Liver (tissue), 9 donors: ENCODE measurements around the gene GALR2. TPM values are rescaled to one million over a fixed set of nuclear protein-coding genes. Genes with fewer than 3 reads are reported as not detected.

Experiments
- DNase-seq: peaks from one replicate; pipeline ENCODE4 v3.0.0-alpha.2; 2017; ENCODE audit warnings: low spot score
- H3K27ac ChIP-seq, 2 donors: one replicate each; pipeline ENCODE4 v1.7.0; 2013; ENCODE audit warnings: inconsistent platforms in 2 of 2, low read length in 2 of 2, control low read depth in 1 of 2, low read depth in 1 of 2, mild to moderate bottlenecking in 1 of 2
- H3K27me3 ChIP-seq, 4 donors: one replicate each; pipeline versions ENCODE4 v1.6.1 to v1.7.0; 2013; ENCODE audit warnings: low read length in 3 of 4, inconsistent platforms in 1 of 4, mild to moderate bottlenecking in 1 of 4, moderate library complexity in 1 of 4; ENCODE audit not compliant: control insufficient read depth in 4 of 4, insufficient read depth in 4 of 4
- H3K36me3 ChIP-seq, 4 donors: one replicate each; pipeline versions ENCODE4 v1.6.1 to v1.7.0; 2013; ENCODE audit warnings: low read length in 3 of 4, mild to moderate bottlenecking in 3 of 4, low read depth in 1 of 4, moderate library complexity in 1 of 4; ENCODE audit not compliant: control insufficient read depth in 4 of 4, insufficient read depth in 3 of 4
- H3K4me1 ChIP-seq, 4 donors: one replicate each; pipeline versions ENCODE4 v1.6.1 to v1.7.0; 2013; ENCODE audit warnings: low read length in 3 of 4, mild to moderate bottlenecking in 3 of 4, moderate library complexity in 1 of 4; ENCODE audit not compliant: control insufficient read depth in 4 of 4, insufficient read depth in 4 of 4
- H3K4me3 ChIP-seq, 3 donors: one replicate each; pipeline versions ENCODE4 v1.6.1 to v1.7.0; 2013; ENCODE audit warnings: low read length in 3 of 3, control low read depth in 1 of 3, low read depth in 1 of 3, mild to moderate bottlenecking in 1 of 3
- H3K9ac ChIP-seq, 2 donors: one replicate each; pipeline ENCODE4 v1.7.0; 2013; ENCODE audit warnings: low read length in 2 of 2, mild to moderate bottlenecking in 2 of 2, moderate library complexity in 2 of 2, control low read depth in 1 of 2, low read depth in 1 of 2
- H3K9me3 ChIP-seq, 4 donors: one replicate each; pipeline versions ENCODE4 v1.6.1 to v1.7.0; 2013; ENCODE audit warnings: low read length in 3 of 4; ENCODE audit not compliant: control insufficient read depth in 4 of 4
- ATF3 ChIP-seq: IDR thresholded peaks from 2 replicates; pipeline ENCODE4 v1.6.1; 2016; ENCODE audit warnings: antibody characterized with exemption
- EGR1 ChIP-seq, 2 donors: IDR thresholded peaks; 2 replicates each; pipeline ENCODE4 v1.6.1; 2016 to 2018; ENCODE audit warnings: antibody characterized with exemption in 2 of 2, low read depth in 2 of 2
- FOXA1 ChIP-seq: IDR thresholded peaks from 2 replicates; pipeline ENCODE4 v1.6.1; 2016; ENCODE audit warnings: antibody characterized with exemption
- FOXA2 ChIP-seq: IDR thresholded peaks from 2 replicates; pipeline ENCODE4 v1.6.1; 2016; ENCODE audit warnings: antibody characterized with exemption
- GABPA ChIP-seq, 2 donors: IDR thresholded peaks in 1 of 2; conservative IDR thresholded peaks in 1 of 2; 2 replicates each; pipeline ENCODE4 v1.6.1; 2016; ENCODE audit warnings: antibody characterized with exemption in 2 of 2, mild to moderate bottlenecking in 1 of 2, moderate library complexity in 1 of 2
- HNF4A ChIP-seq, 2 donors: conservative IDR thresholded peaks; 2 replicates each; pipeline ENCODE4 v1.6.1; 2016; ENCODE audit warnings: antibody characterized with exemption in 2 of 2, mild to moderate bottlenecking in 2 of 2
- HNF4G ChIP-seq: IDR thresholded peaks from 2 replicates; pipeline ENCODE4 v1.6.1; 2016; ENCODE audit warnings: antibody characterized with exemption
- JUND ChIP-seq, 2 donors: IDR thresholded peaks; 2 replicates each; pipeline ENCODE4 v1.6.1; 2016; ENCODE audit warnings: antibody characterized with exemption in 2 of 2
- NR2F2 ChIP-seq: IDR thresholded peaks from 2 replicates; pipeline ENCODE4 v1.6.1; 2016; ENCODE audit warnings: antibody characterized with exemption
- RAD21 ChIP-seq, 2 donors: IDR thresholded peaks; 2 replicates each; pipeline ENCODE4 v1.6.1; 2016; ENCODE audit warnings: antibody characterized with exemption in 2 of 2, mild to moderate bottlenecking in 2 of 2
- REST ChIP-seq: IDR thresholded peaks from 2 replicates; pipeline ENCODE4 v1.6.1; 2016; ENCODE audit warnings: antibody characterized with exemption, mild to moderate bottlenecking
- RXRA ChIP-seq, 2 donors: IDR thresholded peaks; 2 replicates each; pipeline ENCODE4 v1.6.1; 2017 to 2018; ENCODE audit warnings: antibody characterized with exemption in 2 of 2, mild to moderate bottlenecking in 1 of 2
- SP1 ChIP-seq: IDR thresholded peaks from 2 replicates; pipeline ENCODE4 v1.6.1; 2018; ENCODE audit warnings: antibody characterized with exemption, mild to moderate bottlenecking
- TAF1 ChIP-seq: conservative IDR thresholded peaks from 2 replicates; pipeline ENCODE4 v1.6.1; 2016; ENCODE audit warnings: antibody characterized with exemption, mild to moderate bottlenecking
- YY1 ChIP-seq: IDR thresholded peaks from 2 replicates; pipeline ENCODE4 v1.6.1; 2016; ENCODE audit warnings: antibody characterized with exemption, mild to moderate bottlenecking
- WGBS: extraction: QIAGEN DNeasy Blood & Tissue Kit; methylation state at CpG from one replicate; pipeline ENCODE4 v1.1.7; 2013; 5-methylcytosine and 5-hydroxymethylcytosine counted together
- polyA plus RNA-seq, 2 donors: library from polyadenylated mRNA; stranded (reverse) in 1 of 2; unstranded in 1 of 2; fragments of 200-250 nt in 1 of 2; fragments of >200 nt in 1 of 2; fragmentation: Nextera tagmentation in 1 of 2; extraction: Ambion mirVana in 1 of 2; gene quantifications; one replicate each; pipeline versions ENCODE4 v1.2.1 to v1.2.3, GENCODE V29; 2013 to 2015
- total RNA-seq, 2 donors: library from RNA; depleted of rRNA; stranded (reverse); fragments of >200 nt; gene quantifications; one replicate each; pipeline ENCODE4 v1.2.3, GENCODE V29; 2014
- TF ChIP-seq, protein P1 (sequence below): IDR thresholded peaks from 2 replicates; pipeline ENCODE4 v1.6.1; 2016; ENCODE audit warnings: antibody characterized with exemption
- donor health status: healthy.
- donor health status: healthy.
- donor health status: healthy.
- donor health status: healthy.
- donor health status: healthy.

GALR2 gene
- total and polyA plus RNA-seq, 4 donors, result 0.08 to 0.22 (median 0.14) TPM; not detected in 1

GRCh38 chr17:76115138-76115754 lies 40.7 kb downstream of the GALR2 start:
- H3K4me1 ChIP-seq, result no peaks in the 10 kb centered on the region
- WGBS, result 88% methylated on average over 7 of the region's 7 CpGs
- H3K27ac ChIP-seq, result no peak overlapping the region
- H3K9me3 ChIP-seq, result no peaks in the 10 kb centered on the region
- H3K4me3 ChIP-seq, result no peak overlapping the region
- TF ChIP-seq HNF4G, result no peak
- TF ChIP-seq ATF3, result no peak
- no peak for TF ChIP-seq FOXA2
- no peaks in the 10 kb centered on the region for H3K36me3 ChIP-seq
- DNase-seq, result no peak
- H3K27me3 ChIP-seq, result no peaks in the 10 kb centered on the region
- H3K9ac ChIP-seq, result no peak overlapping the region

DNA sequence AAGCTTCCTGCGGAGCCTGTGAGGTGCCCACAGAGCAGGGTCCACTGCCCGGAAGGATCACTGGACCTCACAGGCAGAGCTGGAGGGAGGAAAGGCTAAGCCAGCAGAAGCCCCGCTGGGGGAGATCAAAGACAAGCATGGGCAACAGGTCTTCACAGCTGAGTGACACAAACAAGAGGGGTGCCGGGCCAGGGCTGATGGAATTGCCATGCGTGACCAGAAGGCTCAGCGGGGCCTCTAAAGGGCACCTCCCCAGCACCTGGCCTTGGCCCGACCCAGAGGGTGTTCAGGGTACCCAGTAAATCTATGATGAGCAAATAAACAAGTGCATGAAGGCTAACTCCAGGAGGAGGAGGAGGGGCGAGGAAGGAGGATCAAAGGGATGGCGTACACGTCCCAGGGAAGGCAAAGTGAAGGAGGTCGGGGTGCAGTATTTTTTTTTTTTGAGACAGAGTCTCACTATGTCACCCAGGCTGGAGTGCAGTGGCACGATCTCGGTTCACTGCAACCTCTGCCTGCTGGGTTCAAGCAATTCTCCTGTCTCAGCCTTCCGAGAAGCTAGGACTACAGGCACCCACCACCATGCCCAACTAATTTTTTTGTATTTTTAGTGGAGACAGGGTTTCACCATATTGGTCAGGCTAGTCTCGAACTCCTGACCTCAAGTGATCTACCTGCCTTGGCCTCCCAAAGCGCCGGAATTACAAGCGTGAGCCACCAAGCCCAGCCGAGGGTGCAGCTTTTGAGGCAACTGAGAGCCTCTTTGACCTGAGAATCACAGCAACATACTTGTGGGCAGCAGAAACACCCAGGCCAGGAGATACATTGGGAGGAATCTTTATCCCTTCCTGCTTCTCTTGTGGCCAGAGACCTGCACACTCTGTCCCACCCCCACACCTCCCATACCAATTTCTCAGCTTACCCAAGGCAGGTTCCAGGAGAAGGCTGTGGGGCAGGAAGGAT lies 45.1 kb downstream of the GALR2 start:
- H3K36me3 ChIP-seq, result no peaks in the 10 kb centered on the region
- WGBS, result 85% methylated on average over 19 of the region's 19 CpGs
- no peak overlapping the region for H3K9ac ChIP-seq
- H3K27ac ChIP-seq, result no peak overlapping the region
- H3K27me3 ChIP-seq, result no peaks in the 10 kb centered on the region
- H3K9me3 ChIP-seq, result no peaks in the 10 kb centered on the region
- no peak overlapping the region for H3K4me3 ChIP-seq
- no peak for DNase-seq
- H3K4me1 ChIP-seq, result peaks cover 0 to 7% (median 5%) of the 10 kb centered on the region in 4 donors
- TF ChIP-seq JUND (IDR thresholded peaks at IDR 0.05) (no peak), RXRA (IDR thresholded peaks at IDR 0.05) (no peak), FOXA1 (no peak), ATF3 (no peak), NR2F2 (no peak), HNF4G (no peak), GABPA (IDR thresholded peaks at IDR 0.05 in 1 of 2, conservative IDR thresholded peaks at IDR 0.05 in 1 of 2) (no peak), HNF4A (conservative IDR thresholded peaks at IDR 0.05) (no peak)
- TF ChIP-seq, protein P1, sequence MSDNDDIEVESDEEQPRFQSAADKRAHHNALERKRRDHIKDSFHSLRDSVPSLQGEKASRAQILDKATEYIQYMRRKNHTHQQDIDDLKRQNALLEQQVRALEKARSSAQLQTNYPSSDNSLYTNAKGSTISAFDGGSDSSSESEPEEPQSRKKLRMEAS, result no peak

GRCh38 chr17:76120658-76121008 lies 46.1 kb downstream of the GALR2 start:
- WGBS, result 92% methylated on average over 5 of the region's 5 CpGs
- H3K4me1 ChIP-seq, result peaks cover 0 to 7% (median 5%) of the 10 kb centered on the region in 4 donors

GRCh38 chr17:76121932-76122430 lies 47.4 kb downstream of the GALR2 start:
- DNase-seq, result no peak
- Histone ChIP-seq H3K9ac (no peak overlapping the region), H3K4me1 (peaks cover 0 to 7% (median 5%) of the 10 kb centered on the region in 4 donors), H3K4me3 (peak overlapping the region in 1 of 3 donors; percentile 29), H3K36me3 (no peaks in the 10 kb centered on the region), H3K27ac (no peak overlapping the region), H3K9me3 (no peaks in the 10 kb centered on the region), H3K27me3 (no peaks in the 10 kb centered on the region)
- 58% methylated on average over 42 of the region's 42 CpGs for WGBS
- TF ChIP-seq JUND (IDR thresholded peaks at IDR 0.05), result no peak
- TF ChIP-seq EGR1 (IDR thresholded peaks at IDR 0.05; ENCODE audit: low read depth in 2 of 2), result no peak
- TF ChIP-seq HNF4G, result no peak
- TF ChIP-seq FOXA1, result no peak
- no peak for TF ChIP-seq RAD21 (IDR thresholded peaks at IDR 0.05)
- no peak for TF ChIP-seq ATF3
- no peak for TF ChIP-seq REST
- no peak for TF ChIP-seq TAF1
- no peak for TF ChIP-seq GABPA (IDR thresholded peaks at IDR 0.05 in 1 of 2, conservative IDR thresholded peaks at IDR 0.05 in 1 of 2)
- TF ChIP-seq YY1, result no peak

More at GRCh38 chr17:76120658-76121008, 46.1 kb downstream of the GALR2 start:
- Histone ChIP-seq H3K4me3 (no peak overlapping the region), H3K36me3 (no peaks in the 10 kb centered on the region), H3K9ac (no peak overlapping the region), H3K27me3 (no peaks in the 10 kb centered on the region), H3K27ac (no peak overlapping the region), H3K9me3 (no peaks in the 10 kb centered on the region)
- no peak for DNase-seq
- TF ChIP-seq SP1 (no peak), FOXA2 (no peak)
